Ascending aorta (tissue), 2 donors: ENCODE results near the gene ATOH8. TPM values are rescaled to one million over a fixed set of nuclear protein-coding genes. Genes with fewer than 3 reads are reported as not detected.
A peak's percentile ranks its signal among the peaks of the same experiment; 100 is the strongest.

Experiments used
- DNase-seq, 2 donors: peaks; one replicate each; pipeline ENCODE4 v3.0.0-alpha.2; 2019; ENCODE audit warnings: low spot score in 2 of 2
- H3K27ac ChIP-seq, 2 donors: fragments of 200-600 bp; sonication (generic); one replicate each; pipeline ENCODE4 v1.5.1; 2016 to 2017; ENCODE audit warnings: mild to moderate bottlenecking in 1 of 2
- H3K27me3 ChIP-seq: fragments of 200-600 bp; sonication (generic); one replicate; pipeline ENCODE4 v1.5.1; 2017
- H3K36me3 ChIP-seq, 2 donors: fragments of 200-600 bp; sonication (generic); one replicate each; pipeline ENCODE4 v1.5.1; 2016
- H3K4me1 ChIP-seq, 2 donors: fragments of 200-600 bp; sonication (generic); one replicate each; pipeline ENCODE4 v1.5.1; 2016 to 2017; ENCODE audit warnings: mild to moderate bottlenecking in 1 of 2
- H3K4me3 ChIP-seq, 2 donors: fragments of 200-600 bp; sonication (generic); one replicate each; pipeline ENCODE4 v1.5.1; 2016 to 2017; ENCODE audit warnings: mild to moderate bottlenecking in 1 of 2
- H3K9me3 ChIP-seq, 2 donors: fragments of 200-600 bp; sonication (generic); one replicate each; pipeline ENCODE4 v1.5.1; 2016
- intact Hi-C: fragments of 100-400 bp; cut with DNase I; formaldehyde crosslinking; loops from one replicate; pipeline ENCODE4 v1.15.1; 2023
- total RNA-seq: library from RNA; depleted of rRNA; stranded (reverse); fragments of >200 nt; gene quantifications from one replicate; pipeline ENCODE4 v1.1.0, GENCODE V29; 2016
- TF ChIP-seq, protein P1 (sequence below), 3 experiments: fragments of 200-600 bp in 2 of 3; fragments of 450-650 bp in 1 of 3; sonication (generic) in 2 of 3; IDR thresholded peaks; one replicate each; pipeline ENCODE4 v1.5.1; 2016 to 2019; ENCODE audit warnings: antibody characterized with exemption in 3 of 3, mild to moderate bottlenecking in 1 of 3, moderate library complexity in 1 of 3

The ATOH8 gene
- total RNA-seq, 1 donor from 2014 or later, result 239 TPM

DNA sequence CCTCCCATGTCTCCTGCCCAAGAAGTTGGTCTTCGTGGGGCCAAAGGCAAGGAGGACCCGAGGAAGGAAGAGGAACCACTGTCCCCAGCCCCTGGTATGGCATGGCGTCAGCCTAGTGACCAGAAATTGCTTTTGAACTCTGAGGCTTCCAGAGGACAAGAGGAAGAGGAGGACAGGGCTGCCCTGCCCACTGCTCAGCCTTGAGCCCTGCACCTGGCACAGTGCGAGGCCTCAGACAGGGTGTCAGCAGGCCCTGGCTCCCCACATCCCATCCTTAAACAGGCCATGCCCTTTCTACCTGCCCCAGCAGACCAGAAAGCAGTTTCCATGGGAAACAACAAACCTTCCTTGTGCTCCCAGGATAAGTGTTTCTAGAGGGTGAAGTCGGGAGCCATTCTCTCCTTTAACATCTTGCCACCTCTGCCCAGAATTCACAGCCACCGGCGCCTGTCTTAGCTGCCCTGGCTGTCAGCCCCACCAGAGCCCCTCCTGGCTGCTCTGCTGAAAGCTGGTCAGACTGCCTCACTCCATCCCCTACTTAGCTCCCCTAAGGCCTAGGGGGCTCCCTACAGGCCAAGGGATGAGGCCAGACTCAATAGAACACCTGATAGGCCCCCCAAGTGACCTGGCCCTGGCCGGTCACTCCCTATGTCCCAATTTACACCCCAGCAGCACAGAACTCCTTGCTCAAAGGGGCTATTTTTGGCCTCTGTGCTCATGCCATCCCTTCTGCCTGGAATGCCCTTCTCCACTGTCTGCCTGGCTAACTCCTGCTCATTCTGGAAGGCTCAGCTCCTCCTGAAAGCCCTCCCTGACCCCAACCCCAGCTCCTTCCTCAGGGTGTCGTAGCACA lies 20.6 kb downstream of the ATOH8 start:
- H3K4me1 ChIP-seq, result peaks cover 60 to 95% of the 10 kb centered on the region in 2 donors
- DNase-seq, result no peak
- H3K36me3 ChIP-seq, result peaks cover 10 to 86% of the 10 kb centered on the region in 2 donors
- intact Hi-C loops, result no loop called here
- TF ChIP-seq, protein P1, sequence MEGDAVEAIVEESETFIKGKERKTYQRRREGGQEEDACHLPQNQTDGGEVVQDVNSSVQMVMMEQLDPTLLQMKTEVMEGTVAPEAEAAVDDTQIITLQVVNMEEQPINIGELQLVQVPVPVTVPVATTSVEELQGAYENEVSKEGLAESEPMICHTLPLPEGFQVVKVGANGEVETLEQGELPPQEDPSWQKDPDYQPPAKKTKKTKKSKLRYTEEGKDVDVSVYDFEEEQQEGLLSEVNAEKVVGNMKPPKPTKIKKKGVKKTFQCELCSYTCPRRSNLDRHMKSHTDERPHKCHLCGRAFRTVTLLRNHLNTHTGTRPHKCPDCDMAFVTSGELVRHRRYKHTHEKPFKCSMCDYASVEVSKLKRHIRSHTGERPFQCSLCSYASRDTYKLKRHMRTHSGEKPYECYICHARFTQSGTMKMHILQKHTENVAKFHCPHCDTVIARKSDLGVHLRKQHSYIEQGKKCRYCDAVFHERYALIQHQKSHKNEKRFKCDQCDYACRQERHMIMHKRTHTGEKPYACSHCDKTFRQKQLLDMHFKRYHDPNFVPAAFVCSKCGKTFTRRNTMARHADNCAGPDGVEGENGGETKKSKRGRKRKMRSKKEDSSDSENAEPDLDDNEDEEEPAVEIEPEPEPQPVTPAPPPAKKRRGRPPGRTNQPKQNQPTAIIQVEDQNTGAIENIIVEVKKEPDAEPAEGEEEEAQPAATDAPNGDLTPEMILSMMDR (IDR thresholded peaks at IDR 0.05), result no peak
- H3K27ac ChIP-seq, result peak overlapping the region; percentile 85 to 93
- no peaks in the 10 kb centered on the region for H3K27me3 ChIP-seq
- peak overlapping the region; percentile 24 to 50 for H3K4me3 ChIP-seq
- H3K9me3 ChIP-seq, result no peaks in the 10 kb centered on the region

DNA sequence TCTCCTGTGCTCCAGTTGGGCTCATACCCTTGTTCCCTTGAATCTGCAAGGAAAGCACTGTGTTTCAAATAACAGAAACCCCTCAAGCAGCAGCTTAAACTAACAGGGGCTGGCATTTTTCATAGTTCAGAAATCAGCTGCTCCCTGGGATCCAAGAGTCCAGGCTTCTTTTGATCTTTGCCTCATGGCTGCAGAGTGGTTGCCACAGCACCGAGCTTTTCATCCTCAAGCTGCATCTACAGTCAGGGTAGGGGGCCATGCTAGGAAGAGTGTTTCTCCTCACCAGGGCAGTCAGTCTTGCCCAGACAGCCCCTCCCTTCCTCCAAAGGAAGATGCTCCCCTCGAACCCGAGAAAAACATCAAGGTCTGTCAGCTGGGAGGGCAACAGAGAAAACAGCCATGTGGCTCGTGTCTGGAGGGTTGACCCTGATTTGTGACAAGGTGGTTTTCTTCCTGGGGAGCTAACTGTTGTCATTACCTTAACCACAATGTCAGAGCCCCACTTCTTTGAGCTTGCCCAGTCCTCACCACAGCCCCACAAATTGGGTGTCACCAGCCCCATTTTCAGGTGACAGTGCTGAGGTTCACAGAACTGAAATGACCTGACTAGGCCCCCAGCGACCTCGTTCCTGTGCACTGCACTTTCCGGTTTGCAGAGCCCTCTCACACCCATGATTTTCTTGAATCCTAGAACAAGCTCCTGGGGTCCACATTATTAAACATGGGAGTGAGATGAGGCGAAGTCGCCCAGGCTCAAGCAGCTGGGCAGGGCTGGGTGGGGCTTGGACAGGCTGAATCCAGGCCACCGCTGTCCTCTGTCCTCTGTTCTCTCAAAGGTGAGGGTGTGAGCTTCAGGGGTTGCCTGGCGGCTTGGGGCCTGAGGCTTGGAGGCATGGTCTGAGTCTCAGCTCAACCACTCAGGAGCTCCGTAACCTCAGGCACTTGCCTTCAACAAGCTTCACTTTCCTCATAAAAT lies 21.9 kb downstream of the ATOH8 start:
- H3K36me3 ChIP-seq, result peaks cover 10 to 80% of the 10 kb centered on the region in 2 donors

DNA sequence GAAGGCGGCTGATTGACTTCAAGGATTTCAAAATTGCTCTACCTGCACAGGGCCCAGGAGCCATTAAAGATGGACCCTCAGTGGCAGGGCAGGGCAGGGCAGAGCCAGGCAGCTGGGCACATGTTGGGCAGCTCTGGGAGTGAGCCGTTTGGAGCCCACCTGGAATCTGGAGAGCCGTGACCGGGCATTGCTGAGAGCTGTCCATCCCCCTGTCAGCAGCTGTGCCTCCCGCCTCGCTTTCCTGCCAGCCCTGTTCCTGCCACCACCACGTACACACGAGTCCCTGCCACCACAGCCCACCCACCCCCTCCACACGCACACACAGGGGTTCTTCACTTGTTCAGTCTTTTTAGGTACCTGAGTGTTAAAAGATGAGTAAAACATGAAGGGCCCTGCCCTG lies 22.9 kb downstream of the ATOH8 start:
- H3K27me3 ChIP-seq, result no peaks in the 10 kb centered on the region
- no peak for DNase-seq
- H3K9me3 ChIP-seq, result no peaks in the 10 kb centered on the region
- intact Hi-C loops, result no loop called here
- TF ChIP-seq, protein P1 (IDR thresholded peaks at IDR 0.05), result no peak
- peaks cover 50 to 94% of the 10 kb centered on the region in 2 donors for H3K4me1 ChIP-seq
- H3K4me3 ChIP-seq, result no peak overlapping the region
- H3K27ac ChIP-seq, result peak overlapping the region; percentile 85 to 93
- H3K36me3 ChIP-seq, result peaks cover 10 to 71% of the 10 kb centered on the region in 2 donors

More for the DNA sequence above, 21.9 kb downstream of the ATOH8 start:
- H3K4me3 ChIP-seq, result no peak overlapping the region
- H3K4me1 ChIP-seq, result peaks cover 58 to 95% of the 10 kb centered on the region in 2 donors
- no peaks in the 10 kb centered on the region for H3K9me3 ChIP-seq
- intact Hi-C loops, result no loop called here
- TF ChIP-seq, protein P1 (IDR thresholded peaks at IDR 0.05), result no peak
- H3K27me3 ChIP-seq, result no peaks in the 10 kb centered on the region
- H3K27ac ChIP-seq, result peak overlapping the region; percentile 85 to 93
- DNase-seq, result no peak

DNA sequence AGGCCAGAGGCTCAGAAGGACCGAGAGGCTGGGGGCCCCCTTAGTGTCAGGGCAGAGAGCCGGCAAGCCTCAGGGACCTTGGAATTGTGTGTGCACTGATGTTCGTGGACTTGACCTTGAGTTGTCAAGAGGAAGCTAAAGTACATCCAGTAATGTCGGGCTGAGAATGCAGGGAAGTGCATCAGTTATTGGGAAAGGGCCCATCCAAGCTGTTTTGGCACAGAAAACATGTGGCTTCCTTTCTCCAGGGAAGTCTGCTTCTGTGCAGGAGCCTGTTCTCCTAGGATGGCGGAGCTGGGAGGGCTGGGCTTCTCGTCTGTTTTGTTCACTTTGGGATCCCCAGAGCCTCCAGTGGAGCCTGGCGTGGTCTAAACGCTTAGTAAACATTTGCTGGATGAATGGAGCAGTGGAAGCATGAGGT lies 23.7 kb downstream of the ATOH8 start:
- Histone ChIP-seq H3K9me3 (no peaks in the 10 kb centered on the region), H3K4me1 (peaks cover 46 to 96% of the 10 kb centered on the region in 2 donors), H3K27me3 (no peaks in the 10 kb centered on the region), H3K4me3 (no peak overlapping the region), H3K27ac (peak overlapping the region; percentile 19 to 93), H3K36me3 (peaks cover 10 to 73% of the 10 kb centered on the region in 2 donors)
- TF ChIP-seq, protein P1 (IDR thresholded peaks at IDR 0.05), result no peak
- no peak for DNase-seq
- intact Hi-C loops, result no loop called here

DNA sequence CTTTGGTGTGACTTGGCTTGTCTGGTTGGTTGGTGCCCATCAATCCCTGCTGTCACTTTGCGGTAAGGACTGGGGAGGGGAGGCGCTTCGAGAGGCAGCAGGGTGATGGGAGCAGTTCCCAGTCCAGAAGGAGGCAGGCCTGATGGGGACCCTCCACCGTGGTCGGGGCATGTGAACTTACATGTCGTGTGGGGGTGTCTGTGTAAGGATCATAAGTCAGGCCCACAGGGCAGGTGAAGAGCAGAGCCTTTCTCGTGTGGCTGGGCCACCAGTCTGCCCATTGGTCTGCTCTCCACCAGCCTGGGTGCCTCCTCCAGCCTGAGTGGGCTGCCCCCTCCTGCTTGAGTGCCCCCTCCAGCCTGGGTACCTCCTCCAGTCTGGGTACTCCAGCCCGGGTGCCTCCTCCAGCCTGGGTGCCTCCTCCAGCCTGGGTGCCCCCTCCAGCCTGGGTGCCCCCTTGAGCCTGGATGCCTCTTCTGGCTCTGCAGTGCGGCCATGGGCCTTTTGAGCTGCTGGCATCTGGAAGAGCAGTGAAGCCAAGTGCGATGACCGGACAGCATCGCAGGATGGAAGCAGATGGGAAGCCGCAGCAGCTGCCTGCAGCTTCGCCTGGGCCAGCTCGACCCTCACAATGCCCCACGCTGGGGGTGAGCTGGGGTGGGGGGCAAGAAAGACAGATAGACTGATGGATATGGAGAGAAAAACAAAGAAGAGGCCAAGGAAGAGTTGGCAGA lies 25.0 kb downstream of the ATOH8 start:
- Histone ChIP-seq H3K4me3 (peak overlapping the region in 1 of 2 donors; percentile 10), H3K4me1 (peaks cover 35 to 96% of the 10 kb centered on the region in 2 donors), H3K9me3 (no peaks in the 10 kb centered on the region), H3K27me3 (no peaks in the 10 kb centered on the region), H3K27ac (peak overlapping the region; percentile 68 to 93), H3K36me3 (peaks cover 14 to 69% of the 10 kb centered on the region in 2 donors)
- DNase-seq, result no peak
- TF ChIP-seq, protein P1 (IDR thresholded peaks at IDR 0.05), result no peak
- intact Hi-C loops, result no loop called here
